ENCODE results near the gene MAU2. TPM values are rescaled to one million over a fixed set of nuclear protein-coding genes. Genes with fewer than 3 reads are reported as not detected.
"Not testable (repeated sequence)": the region's sequence is repeated elsewhere in the genome, so short reads cannot be mapped to it uniquely, and the experiment has no call there.

Gene MAU2
- total RNA-seq, 1 experiment from 2014 or later = 37.3 TPM

DNA sequence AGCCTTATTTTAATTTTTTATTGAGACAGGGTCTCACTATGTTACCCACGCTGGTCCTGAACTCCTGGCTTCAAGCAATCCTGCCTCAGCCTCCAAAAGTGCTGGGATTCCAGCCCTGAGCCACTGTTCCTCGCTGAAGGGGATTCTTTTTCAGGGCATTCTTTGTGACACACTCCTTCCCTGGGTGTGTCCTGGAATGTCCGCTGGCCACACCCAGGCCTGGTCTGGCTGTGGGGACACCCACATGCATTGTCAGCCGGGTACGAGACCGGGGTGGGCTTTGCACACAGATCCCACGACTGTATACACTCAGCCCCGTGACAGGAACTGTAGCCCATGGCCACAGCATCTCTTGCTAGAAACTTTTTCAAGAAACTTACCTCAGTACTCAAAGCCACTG lies 50.4 kb downstream of the MAU2 start:
- Histone ChIP-seq H3K36me3 (ENCODE audit: insufficient read depth, low read length) (no peaks in the 10 kb centered on the region), H3K9me3 (ENCODE audit: low read length) (no peaks in the 10 kb centered on the region), H2AFZ (ENCODE audit: low read length) (no peak overlapping the region), H3K27ac (ENCODE audit: low read length) (no peak overlapping the region), H3K9ac (ENCODE audit: low read length) (no peak overlapping the region), H3K27me3 (ENCODE audit: low read length) (no peaks in the 10 kb centered on the region), H3K9me2 (replicated peaks; ENCODE audit: insufficient read depth, low read length) (no peaks in the 10 kb centered on the region), H3K4me1 (ENCODE audit: low read length) (peaks cover 22% of the 10 kb centered on the region), H3K4me2 (ENCODE audit: low read depth, low read length, poor library complexity, severe bottlenecking) (no peak overlapping the region), H4K20me1 (ENCODE audit: insufficient read depth, low read depth, low read length) (no peaks in the 10 kb centered on the region), H3K79me2 (ENCODE audit: low read length) (no peaks in the 10 kb centered on the region), H3K4me3 (ENCODE audit: low read length) (no peak overlapping the region)
- no peak for DNase-seq

GRCh38 chr19:19372656-19373416 lies 52.2 kb downstream of the MAU2 start:
- H3K27ac ChIP-seq (ENCODE audit: low read length) = peak overlapping the region; percentile 87
- peaks cover 17% of the 10 kb centered on the region for H3K4me1 ChIP-seq (ENCODE audit: low read length)
- no peaks in the 10 kb centered on the region for H3K79me2 ChIP-seq (ENCODE audit: low read length)
- H3K27me3 ChIP-seq (ENCODE audit: low read length) = no peaks in the 10 kb centered on the region
- H3K4me2 ChIP-seq (ENCODE audit: low read depth, low read length, poor library complexity, severe bottlenecking) = peak overlapping the region; percentile 73
- H3K4me3 ChIP-seq (ENCODE audit: low read length) = peak overlapping the region; percentile 54
- H3K9ac ChIP-seq (ENCODE audit: low read length) = peak overlapping the region; percentile 56
- H4K20me1 ChIP-seq (ENCODE audit: insufficient read depth, low read depth, low read length) = no peaks in the 10 kb centered on the region
- no peaks in the 10 kb centered on the region for H3K9me3 ChIP-seq (ENCODE audit: low read length)
- H3K9me2 ChIP-seq (replicated peaks; ENCODE audit: insufficient read depth, low read length) = no peaks in the 10 kb centered on the region
- no peaks in the 10 kb centered on the region for H3K36me3 ChIP-seq (ENCODE audit: insufficient read depth, low read length)
- DNase-seq = peak; percentile 81
- H2AFZ ChIP-seq (ENCODE audit: low read length) = peak overlapping the region; percentile 100

DNA sequence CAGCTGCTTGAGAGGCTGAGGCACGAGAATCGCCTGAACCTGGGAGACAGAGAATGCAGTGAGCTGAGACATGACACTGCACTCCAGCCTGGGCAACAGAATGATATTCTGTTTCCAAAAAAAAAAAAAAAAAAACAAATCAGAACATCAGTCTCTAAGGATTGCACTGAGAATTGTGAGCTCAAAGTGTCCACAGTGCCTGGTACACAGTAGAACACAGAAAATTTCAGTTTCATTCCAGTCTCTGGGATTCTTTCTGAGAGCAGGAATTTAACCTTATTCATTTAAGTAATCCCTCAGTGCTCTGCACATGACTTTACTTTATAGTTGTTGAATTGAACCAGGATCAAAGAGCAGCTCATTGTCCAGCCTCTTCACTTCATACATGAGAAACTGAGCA lies 58.9 kb downstream of the MAU2 start:
- Histone ChIP-seq H2AFZ (ENCODE audit: low read length) (no peak overlapping the region), H3K4me3 (ENCODE audit: low read length) (no peak overlapping the region), H3K9ac (ENCODE audit: low read length) (no peak overlapping the region), H4K20me1 (ENCODE audit: insufficient read depth, low read depth, low read length) (no peaks in the 10 kb centered on the region), H3K27ac (ENCODE audit: low read length) (no peak overlapping the region), H3K79me2 (ENCODE audit: low read length) (no peaks in the 10 kb centered on the region), H3K36me3 (ENCODE audit: insufficient read depth, low read length) (no peaks in the 10 kb centered on the region), H3K27me3 (ENCODE audit: low read length) (no peaks in the 10 kb centered on the region), H3K9me3 (ENCODE audit: low read length) (no peaks in the 10 kb centered on the region), H3K9me2 (replicated peaks; ENCODE audit: insufficient read depth, low read length) (no peaks in the 10 kb centered on the region), H3K4me1 (ENCODE audit: low read length) (peaks cover 10% of the 10 kb centered on the region), H3K4me2 (ENCODE audit: low read depth, low read length, poor library complexity, severe bottlenecking) (no peak overlapping the region)
- no peak for DNase-seq

DNA sequence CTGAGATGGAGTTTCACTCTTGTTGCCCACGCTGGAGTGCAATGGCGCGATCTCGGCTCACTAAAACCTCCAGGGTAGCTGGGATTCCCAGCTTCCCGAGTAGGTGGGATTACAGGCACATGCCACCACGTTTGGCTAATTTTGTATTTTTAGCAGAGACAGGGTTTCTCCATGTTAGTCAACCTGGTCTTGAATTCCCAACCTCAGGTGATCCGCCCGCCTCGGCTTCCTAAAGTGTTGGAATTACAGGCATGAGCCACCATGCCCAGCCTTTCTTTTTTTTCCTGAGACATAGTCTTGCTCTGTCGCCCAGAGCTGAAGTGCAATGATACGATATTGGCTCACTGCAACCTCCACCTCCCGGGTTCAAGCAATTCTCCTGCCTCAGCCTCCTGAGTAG lies 59.7 kb downstream of the MAU2 start:
- H2AFZ ChIP-seq (ENCODE audit: low read length); H3K9me2 ChIP-seq (replicated peaks; ENCODE audit: insufficient read depth, low read length); H3K4me2 ChIP-seq (ENCODE audit: low read depth, low read length, poor library complexity, severe bottlenecking); H3K79me2 ChIP-seq (ENCODE audit: low read length); H3K9ac ChIP-seq (ENCODE audit: low read length); DNase-seq; H3K27me3 ChIP-seq (ENCODE audit: low read length); H3K4me1 ChIP-seq (ENCODE audit: low read length); H3K27ac ChIP-seq (ENCODE audit: low read length); H4K20me1 ChIP-seq (ENCODE audit: insufficient read depth, low read depth, low read length); H3K4me3 ChIP-seq (ENCODE audit: low read length); H3K9me3 ChIP-seq (ENCODE audit: low read length); H3K36me3 ChIP-seq (ENCODE audit: insufficient read depth, low read length): not testable (repeated sequence)

GRCh38 chr19:19381007-19381926 lies 60.6 kb downstream of the MAU2 start:
- Histone ChIP-seq H3K27me3 (ENCODE audit: low read length) (no peaks in the 10 kb centered on the region), H2AFZ (ENCODE audit: low read length) (no peak overlapping the region), H3K4me2 (ENCODE audit: low read depth, low read length, poor library complexity, severe bottlenecking) (no peak overlapping the region)

DNA sequence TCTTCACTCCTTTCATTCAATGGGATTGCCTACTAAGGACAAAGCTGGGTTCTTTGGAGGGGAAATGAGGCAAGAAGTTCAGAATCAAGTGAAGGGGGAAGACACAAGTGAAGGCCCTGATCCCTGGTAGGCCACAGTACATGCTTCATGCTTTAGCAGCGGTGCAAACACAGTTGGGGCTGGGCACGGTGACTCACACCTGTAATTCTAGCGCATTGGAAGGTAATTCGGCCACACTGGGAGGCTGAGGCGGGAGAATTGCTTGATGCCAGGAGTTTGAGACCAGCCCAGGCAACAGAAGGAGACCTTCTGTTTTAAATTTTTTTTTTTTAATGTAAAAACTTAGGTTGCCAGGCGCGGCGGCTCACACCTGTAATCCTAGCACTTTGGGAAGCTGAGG lies 61.5 kb downstream of the MAU2 start:
- Histone ChIP-seq H3K4me1 (ENCODE audit: low read length) (peaks cover 14% of the 10 kb centered on the region), H3K4me2 (ENCODE audit: low read depth, low read length, poor library complexity, severe bottlenecking) (no peak overlapping the region), H3K27ac (ENCODE audit: low read length) (no peak overlapping the region), H3K27me3 (ENCODE audit: low read length) (no peaks in the 10 kb centered on the region), H3K4me3 (ENCODE audit: low read length) (no peak overlapping the region), H3K9me2 (replicated peaks; ENCODE audit: insufficient read depth, low read length) (no peaks in the 10 kb centered on the region), H2AFZ (ENCODE audit: low read length) (no peak overlapping the region), H3K9me3 (ENCODE audit: low read length) (no peaks in the 10 kb centered on the region), H4K20me1 (ENCODE audit: insufficient read depth, low read depth, low read length) (peaks cover 6% of the 10 kb centered on the region), H3K9ac (ENCODE audit: low read length) (no peak overlapping the region), H3K36me3 (ENCODE audit: insufficient read depth, low read length) (no peaks in the 10 kb centered on the region), H3K79me2 (ENCODE audit: low read length) (peaks cover 11% of the 10 kb centered on the region)
- DNase-seq = no peak

More at GRCh38 chr19:19381007-19381926, 60.6 kb downstream of the MAU2 start:
- Histone ChIP-seq H3K9ac (ENCODE audit: low read length) (no peak overlapping the region), H3K9me2 (replicated peaks; ENCODE audit: insufficient read depth, low read length) (no peaks in the 10 kb centered on the region), H3K27ac (ENCODE audit: low read length) (no peak overlapping the region), H3K36me3 (ENCODE audit: insufficient read depth, low read length) (no peaks in the 10 kb centered on the region), H4K20me1 (ENCODE audit: insufficient read depth, low read depth, low read length) (no peaks in the 10 kb centered on the region; the same call in 1 of the 2 replicates), H3K4me1 (ENCODE audit: low read length) (peaks cover 8% of the 10 kb centered on the region), H3K79me2 (ENCODE audit: low read length) (peaks cover 2% of the 10 kb centered on the region), H3K4me3 (ENCODE audit: low read length) (no peak overlapping the region), H3K9me3 (ENCODE audit: low read length) (no peaks in the 10 kb centered on the region)
- DNase-seq = no peak

- no peak for DNase-seq
- Histone ChIP-seq H3K4me1 (ENCODE audit: low read length) (peaks cover 20% of the 10 kb centered on the region), H3K36me3 (ENCODE audit: insufficient read depth, low read length) (no peaks in the 10 kb centered on the region), H3K9ac (ENCODE audit: low read length) (peak overlapping the region; percentile 72), H3K4me3 (ENCODE audit: low read length) (peak overlapping the region; percentile 47), H2AFZ (ENCODE audit: low read length) (no peak overlapping the region), H3K4me2 (ENCODE audit: low read depth, low read length, poor library complexity, severe bottlenecking) (peak overlapping the region; percentile 68), H3K9me3 (ENCODE audit: low read length) (no peaks in the 10 kb centered on the region), H3K27me3 (ENCODE audit: low read length) (no peaks in the 10 kb centered on the region), H3K79me2 (ENCODE audit: low read length) (peaks cover 32% of the 10 kb centered on the region), H3K27ac (ENCODE audit: low read length) (no peak overlapping the region), H4K20me1 (ENCODE audit: insufficient read depth, low read depth, low read length) (peaks cover 15% of the 10 kb centered on the region), H3K9me2 (replicated peaks; ENCODE audit: insufficient read depth, low read length) (no peaks in the 10 kb centered on the region)
These were observed 63.9 kb downstream of the MAU2 start for GRCh38 chr19:19384486-19384885.

Data from Karpas-422 (cell line).